NK-92 (cell line): ENCODE measurements around the gene ABL1.

Experiments used
- DNase-seq: peaks from one replicate; lab custom pipeline; 2025; ENCODE audit not compliant: unreplicated experiment; lab: John Stamatoyannopoulos, UW

ABL1 gene

DNA sequence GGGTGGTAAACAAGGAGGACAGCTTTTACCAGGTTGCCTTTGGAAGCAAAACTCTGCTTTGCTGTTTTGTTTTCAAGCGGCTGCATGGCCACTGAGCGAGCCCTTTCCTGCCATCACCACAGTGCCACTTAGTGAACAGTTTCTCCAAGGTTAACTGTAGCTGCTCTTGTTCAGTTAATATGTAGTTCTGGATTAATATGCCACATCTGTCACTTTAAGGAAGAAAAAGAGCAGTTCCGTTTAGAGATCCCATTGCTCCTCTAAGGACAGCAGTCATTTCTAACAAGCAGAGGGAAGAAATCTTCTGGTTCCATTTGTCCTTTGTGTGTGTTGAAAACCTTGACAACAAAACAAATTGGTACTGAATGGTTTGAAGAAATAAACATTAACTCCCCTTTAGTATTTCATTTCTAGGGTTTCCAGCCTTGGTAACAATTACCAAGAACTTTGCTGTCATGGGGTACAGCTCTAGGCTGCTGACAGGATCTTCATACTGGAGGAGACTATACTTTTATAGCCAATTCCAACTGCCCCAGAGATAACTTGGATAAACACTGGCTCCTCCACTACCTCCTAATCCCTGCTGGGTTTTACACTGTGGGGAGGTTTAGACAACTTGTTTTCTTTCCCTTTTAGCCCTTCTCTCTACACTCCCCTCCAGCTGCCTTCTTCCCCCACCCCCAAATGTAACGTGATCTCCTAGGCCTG is 10.3 kb upstream of the ABL1 start:
- no peak for DNase-seq

DNA sequence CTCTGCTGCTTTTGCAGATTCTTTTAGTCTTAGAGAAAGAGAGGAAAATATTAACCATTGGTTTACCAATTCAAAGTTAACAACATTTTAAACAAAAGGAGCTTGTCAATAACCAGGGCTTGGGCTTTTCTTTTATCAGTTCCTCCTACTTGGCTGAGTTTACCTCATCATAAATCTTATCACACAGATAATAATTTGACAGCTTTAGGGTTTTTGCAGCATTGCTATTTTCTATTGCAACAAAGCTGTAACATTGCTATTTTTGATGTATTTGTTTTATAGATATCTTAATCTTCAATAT is 9.8 kb upstream of the ABL1 start:
- DNase-seq: no peak

DNA sequence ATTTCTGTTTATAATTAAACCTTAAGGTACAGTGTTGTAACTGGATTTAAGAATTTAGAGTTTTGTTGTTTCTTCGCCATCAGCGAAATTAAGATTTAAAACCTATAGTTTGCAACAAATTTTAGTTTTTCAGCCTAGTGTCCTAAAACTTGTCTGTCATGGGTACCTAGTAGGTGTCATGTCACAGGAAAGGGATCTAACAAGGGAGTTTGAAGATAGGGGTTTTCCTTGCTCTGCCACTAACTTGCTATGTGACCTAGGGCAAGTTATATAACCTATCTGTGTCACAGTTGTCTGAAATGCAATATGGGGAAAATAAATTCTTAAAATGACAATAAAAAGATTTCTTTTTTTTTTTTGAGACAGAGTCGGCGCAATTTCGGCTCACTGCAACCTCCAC is 9.2 kb upstream of the ABL1 start:
- DNase-seq: no peak

DNA sequence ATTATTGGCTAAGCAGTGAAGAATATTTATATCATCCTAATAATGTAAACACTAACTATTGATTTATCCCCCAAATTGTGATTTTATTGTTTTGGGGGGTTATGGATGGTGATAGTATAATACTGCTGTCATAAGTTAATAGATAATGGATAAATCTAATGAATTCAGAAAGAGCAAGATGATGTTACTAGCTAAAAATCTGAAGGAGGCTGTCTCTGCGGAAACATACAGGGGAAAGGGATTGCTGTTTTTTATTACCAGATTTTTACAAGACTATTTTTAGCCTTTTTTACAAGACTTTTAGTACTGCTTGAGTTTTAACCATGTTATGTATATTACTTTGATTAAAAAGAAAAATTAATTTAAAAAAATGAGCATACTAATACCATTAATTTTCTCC is 5.3 kb upstream of the ABL1 start:
- no peak for DNase-seq

DNA sequence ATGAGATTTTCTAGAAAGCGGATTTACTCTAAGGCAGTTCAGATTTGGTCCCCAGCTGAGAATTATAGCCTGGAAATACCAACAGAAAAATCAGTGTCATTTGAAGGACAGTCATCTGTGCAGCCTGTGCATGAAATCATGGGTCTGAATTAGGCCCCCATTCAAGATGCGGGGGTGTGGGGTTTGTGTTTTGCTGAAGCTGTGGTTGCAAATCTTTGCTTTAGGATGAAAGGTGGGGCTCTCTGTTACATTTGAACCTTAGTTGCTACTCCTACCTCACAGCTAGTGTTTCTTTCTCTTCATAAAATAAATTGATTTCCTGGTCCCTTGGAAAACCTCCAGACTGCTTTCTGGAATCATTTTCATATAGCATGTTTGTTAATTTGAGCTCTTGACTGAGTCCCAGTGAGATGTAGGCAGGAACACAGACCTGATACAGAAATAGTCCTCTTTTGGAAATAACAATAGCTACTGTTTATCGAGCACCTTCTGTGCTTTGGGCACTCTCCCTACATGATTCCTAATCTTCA is 4.8 kb upstream of the ABL1 start:
- DNase-seq: no peak

DNA sequence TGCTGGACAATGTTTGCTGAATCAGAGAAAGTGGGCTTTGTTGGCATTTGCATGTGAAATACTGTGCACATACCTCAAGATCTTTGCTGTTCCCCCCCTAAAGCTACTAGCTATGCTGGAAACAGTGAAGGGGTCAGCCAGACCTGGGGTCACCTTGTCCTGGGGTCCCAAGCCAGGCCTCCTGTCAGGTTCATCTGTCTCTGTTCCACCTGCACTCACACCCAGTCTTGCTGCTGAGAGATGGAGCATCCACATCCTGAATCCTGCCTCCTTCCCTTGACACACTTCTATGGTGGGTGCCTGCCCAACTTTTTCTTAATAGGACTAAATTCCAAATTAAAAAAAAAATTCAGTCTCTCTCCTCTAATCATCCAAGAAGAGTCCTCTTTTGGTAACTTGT is 4.0 kb upstream of the ABL1 start:
- no peak for DNase-seq

DNA sequence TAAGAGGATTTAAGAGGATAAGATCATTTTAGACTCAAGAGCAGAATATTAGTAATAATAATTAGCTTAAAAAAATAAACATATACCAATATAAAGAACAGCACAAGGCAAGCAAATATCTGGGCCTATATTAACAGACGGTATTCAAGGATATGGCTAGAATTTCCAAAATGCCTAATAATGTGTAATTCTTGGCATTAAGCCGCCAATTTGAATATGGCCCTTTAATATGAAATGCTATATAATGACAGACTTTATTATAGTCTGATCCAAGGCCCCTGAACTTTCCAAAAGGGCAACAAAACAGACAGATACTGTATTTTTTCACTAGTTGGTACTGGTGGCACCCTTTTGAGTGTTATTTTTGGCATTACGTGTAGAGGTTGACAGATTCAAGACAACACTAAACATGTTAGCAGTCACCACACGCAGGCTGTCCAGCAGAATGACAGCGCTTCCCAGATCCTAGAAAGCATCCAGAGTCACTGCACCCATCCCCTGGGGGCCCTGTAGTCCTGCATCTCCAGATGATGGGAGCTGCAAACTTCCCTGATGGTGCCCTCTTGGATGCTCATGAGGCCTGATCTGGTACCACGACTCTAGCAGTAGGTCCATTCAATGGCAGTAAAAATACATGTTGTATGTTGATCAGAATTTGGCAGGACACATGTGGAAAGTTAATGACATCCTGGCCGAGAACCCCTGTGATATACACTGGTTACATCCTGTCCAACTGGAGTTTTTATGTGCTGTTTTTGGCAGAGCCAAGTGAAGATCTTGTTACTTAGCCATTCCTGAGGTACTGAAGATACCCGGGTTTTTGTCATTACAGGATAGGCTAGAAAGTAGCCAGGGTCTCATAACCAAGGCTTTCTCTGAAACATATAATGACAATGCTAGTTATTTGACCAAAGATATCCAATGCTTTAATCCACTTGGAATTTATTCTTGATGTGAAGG is 1.7 kb upstream of the ABL1 start:
- no peak for DNase-seq

DNA sequence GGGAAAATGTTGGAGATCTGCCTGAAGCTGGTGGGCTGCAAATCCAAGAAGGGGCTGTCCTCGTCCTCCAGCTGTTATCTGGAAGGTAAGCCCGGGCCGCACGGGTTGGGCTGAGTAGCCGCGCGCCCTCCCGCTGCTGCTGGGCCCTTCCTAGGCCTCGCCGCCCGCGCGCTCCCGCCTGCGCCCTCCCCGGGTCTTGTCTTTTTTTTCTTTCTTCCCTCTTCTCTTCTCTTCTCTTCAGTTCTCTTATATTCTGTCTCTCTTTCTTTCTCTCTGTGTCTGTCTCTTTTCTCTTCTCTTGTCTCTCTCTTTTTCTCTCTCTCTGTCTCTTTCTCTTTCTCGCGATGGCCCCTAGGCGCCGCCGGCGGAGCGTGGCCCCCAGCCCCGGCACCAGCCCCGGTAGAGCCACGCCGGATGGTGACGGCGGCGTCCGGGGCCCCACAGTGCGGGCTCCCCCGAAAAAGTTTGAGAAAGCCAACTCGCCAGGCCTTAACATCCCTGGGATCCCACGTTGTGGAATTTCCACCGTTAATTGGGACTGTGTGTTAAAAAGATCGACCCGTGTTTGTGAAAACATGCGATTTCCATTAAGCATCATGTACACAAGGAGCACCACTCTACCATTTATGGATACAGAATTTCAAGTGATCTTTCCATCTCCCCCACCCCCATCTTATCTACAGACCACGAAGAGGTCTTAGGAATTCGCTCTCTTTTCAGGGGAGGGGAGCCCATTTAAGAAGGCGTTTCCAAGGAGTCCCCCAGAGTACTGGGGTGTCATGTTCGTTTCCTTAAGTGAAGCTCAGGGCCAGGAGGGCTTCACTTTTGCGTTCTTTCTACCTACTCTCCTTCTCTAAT is 616 bp downstream of the ABL1 start:
- no peak for DNase-seq

DNA sequence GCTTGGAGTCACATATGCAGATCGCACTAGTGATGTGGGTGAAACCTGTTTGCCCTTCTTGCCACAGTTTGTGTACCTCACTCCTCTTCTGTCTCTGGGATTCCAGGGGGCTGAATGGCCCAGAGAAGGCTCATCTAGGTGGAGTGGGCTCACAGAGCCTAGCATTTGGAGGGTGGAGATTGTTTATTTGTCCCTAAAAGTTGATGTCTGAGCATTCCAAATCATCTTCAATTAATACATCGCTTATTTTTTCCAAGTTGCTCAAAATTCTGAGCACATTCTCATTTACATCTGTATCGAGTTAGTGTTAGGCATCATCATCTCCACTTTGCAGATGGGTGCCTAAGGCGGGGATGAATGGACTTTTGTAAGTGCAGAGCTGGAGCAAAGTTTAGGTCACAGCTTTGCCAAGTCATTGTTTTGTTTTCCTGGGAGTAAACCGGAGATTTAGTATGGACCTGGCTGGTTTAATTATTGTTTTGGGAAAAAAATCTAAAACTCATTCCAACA is 2.0 kb downstream of the ABL1 start:
- DNase-seq: no peak

DNA sequence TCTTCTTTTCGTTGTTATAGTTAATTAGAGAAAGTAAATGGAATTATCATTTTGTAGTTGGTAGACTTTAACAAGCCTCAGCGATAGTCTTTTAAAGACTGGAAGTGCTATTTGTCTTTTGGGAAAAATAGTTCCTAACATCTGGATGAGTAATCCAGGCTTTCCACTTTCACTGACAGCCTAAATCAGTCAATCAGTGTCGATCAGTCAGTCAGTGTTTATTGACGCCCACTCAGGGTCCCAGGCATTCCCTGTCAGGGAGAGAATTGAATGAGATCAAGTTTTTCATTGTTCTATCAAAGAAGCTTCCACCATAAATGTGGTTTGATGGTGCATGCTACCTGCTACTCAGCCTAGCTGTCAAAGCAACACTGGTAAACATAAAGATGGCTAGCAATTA is 2.6 kb downstream of the ABL1 start:
- no peak for DNase-seq

DNA sequence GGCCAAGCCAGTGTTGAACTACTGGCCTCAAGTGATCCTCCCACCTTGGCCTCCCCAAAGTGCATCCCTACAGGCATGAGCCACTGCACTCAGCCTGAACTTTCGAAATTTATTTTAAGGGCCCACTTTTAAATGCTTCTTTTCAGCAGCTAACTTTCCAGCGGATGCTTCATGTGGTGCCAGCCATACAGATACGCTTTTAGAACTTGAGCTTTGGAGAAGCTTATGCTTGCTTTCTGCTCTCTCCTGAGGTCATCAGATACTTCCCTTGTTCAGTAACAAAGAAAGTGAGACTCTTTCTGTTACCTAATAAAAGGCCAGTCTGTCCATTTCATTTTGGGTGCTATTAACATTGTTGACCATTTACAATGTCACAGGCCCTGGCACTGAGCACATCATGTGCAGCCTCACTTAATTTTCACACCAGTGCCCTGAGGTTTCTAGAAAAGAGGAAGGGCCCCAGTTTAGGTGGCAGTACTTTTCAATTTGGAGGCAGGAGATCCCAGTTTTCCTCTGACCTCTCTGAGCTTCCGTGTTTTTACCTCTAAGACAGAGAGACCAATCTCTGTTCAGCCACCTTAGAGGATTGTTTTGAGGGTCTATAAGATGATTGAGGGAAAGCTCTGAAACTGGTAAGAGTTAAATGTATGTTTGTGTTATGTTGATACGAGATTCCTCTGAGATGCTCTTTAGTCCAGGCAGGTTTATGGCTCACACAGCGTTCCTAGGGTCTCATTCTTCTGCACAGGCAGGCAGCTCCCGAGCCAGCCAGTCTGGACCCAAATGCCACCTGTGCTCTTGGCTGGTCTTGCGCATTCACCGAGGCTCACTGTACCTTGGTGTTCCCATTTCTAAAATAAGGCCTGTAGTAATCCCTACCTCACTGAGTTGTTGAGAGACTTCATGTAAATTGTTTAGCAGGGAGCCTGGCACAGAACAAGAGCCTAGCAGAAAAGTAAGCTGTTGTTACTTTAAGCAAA is 4.4 kb downstream of the ABL1 start:
- DNase-seq: no peak

DNA sequence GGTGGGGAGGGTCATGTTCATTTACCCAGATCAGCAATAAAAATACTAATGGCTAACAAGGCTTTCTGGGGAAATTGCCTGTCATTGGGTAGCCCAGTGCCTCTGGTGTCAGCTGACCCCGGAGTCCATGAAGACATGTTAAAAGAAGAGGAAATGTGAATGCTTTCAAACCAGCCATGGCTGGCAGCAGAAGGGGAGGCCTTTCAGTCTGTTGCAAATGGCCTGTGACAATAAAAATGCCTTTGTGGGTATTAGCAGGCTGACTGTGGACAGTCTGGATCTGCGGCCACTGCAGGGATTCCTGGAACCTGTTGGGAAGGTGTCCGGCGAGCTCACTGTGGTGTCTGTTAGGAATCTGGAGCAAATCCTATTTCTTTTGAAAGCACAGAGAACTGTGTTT is 7.5 kb downstream of the ABL1 start:
- no peak for DNase-seq

DNA sequence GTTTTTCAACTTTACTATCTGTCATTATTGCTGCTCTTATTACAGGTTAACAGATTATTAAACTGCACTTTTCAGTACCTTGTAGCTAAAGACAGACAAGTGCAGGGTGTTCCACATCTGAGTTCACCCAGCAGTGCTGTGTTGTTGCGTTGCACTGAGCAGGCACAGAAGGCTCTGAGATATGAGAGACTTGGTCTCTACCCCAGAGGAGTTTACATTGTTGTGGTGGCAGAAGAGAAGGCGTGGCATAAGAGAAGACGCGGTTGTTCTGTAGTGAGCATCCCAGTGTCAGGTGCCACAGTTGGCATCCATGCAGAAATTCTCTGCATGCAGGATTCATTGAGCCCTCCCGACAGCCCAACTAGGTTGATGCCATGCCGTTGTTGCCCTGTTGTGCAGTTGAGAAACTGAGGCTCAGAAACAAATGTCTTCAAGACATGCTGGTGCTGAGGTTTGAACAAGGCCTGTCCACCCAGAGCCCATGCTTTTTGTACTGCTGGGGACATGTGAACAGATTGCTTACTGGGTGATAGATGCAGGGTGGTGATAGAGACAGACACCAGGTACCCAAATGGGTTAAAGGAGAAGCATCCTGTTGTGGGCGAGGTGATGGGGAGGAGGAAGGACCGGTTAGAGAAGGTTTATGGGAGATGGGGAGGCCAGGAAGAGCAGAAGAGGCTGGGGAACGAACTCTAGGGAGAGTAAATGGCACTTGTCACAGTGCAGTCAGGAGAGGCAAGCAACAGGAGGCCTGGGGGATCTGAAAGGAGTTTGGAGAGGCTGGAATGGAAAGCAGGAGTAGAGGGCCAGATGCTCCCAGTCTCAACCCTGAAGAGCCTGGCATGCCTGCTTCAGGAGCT is 8.2 kb downstream of the ABL1 start:
- DNase-seq: no peak

DNA sequence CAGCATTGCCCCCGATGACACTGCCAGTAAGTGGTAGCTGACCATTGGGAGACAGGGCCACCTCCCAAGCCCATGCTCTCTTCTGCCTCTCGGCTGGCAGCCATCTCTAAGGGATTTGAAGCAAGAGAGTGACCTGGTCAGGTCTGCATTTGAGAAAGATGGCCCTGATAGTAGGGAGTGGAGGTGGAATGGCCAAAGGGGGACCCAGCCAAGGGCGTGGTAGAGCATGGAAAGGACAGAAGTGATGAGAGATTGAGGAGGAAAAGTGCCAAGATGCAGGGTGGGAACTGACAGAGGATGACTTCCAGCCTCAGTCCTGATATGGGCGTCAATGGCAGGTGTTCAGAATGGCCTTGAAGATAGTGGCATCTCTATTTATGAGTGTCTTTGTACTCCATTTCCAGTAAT is 9.0 kb downstream of the ABL1 start:
- DNase-seq: no peak

DNA sequence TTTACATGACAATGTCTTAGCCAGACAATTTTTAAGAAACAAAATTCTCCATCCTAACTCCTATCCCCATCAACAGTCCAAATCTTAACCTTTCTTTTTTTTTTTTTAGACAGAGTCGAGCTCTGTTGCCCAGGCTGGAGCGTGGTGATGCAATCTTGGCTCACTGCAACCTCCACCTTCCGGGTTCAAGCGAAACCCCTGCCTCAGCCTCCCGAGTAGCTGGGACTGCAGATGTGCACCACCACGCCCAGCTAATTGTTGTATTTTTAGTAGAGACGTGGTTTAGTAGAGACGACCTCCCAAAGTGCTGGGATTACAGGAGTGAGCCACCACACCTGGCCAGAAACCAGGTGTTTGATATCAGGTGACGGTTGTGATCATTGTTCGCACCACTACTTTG is 10.2 kb downstream of the ABL1 start:
- no peak for DNase-seq

DNA sequence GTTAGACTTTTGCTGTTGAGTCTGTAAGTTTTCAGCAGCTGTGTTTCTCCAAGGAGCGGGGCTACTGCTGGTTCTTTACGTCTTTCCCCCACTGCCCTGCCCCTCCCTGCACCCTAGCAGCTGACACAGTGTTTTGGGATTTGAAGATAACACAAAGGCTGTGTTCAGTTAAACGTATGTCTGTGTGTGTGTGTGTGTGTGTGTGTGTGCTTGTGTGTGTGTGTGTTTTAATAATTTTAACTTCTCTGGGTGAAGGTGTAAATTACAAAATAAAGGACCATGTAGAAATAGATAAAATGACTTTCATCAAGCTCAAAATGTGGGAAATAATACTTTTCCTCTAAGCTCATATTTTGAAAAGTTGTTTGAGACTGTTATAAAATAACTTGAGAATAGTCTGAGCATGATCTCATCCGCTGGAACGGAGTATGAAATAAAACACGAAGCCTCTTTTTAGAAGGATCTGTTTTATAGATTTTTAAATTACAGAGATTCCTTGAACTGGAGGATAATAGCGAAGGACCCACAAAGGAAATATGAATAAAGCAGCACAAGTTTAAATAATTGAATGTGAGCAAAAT is 10.9 kb downstream of the ABL1 start:
- DNase-seq: no peak

DNA sequence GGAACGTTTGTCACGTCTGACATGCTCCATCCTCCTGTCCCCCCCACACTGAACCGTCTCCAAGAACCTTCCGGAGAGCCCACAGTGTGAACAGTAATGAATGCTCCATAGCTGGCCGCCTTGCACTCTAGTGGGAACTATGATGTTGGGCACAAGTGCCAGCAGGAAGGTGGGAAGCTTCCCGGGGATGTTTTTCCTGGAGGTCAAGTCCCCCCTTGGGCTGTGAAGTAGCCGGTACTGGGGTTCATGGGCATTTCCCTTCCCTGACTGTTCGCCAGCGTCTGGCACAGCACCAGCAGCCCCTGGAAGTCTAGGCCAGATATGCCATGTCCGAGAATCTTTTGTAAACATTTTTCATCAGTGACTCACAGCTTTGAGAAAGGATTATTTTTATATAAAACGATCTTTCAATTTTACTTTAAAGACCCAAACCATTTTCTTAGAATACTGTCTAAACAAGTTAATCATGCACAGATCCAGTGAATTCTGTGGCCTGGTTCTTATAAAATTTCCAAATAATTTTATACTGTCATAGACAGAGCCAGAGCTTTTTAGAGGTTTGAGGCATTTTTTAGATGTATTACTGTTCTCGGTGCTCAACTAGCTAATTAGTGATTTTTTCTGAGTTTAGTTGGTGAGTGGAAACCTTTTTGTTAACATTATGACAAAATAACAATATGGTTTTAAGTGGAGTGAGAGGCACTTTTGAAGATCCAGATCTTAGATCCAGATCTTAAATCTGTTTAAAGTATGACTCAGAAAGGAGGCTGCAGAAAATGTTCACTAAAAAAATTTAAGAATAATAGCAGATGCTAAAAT is 11.6 kb downstream of the ABL1 start:
- no peak for DNase-seq
